Stimulated activated CD8-positive, alpha-beta memory T cell treated with anti-CD3 and anti-CD28 coated beads, Interleukin-12 subunit alpha, Interleukin-12 subunit beta, amount 100 ng/mL, for 1 hour (primary cell): ENCODE measurements around the gene FBXL17.

Experiments
- DNase-seq: peaks from one replicate; pipeline ENCODE4 v3.0.0-alpha.2; 2020; ENCODE audit warnings: low read depth

FBXL17 gene

GRCh38 chr5:107990881-107991810, 390.8 kb downstream of the FBXL17 start:
- no peak for DNase-seq

DNA sequence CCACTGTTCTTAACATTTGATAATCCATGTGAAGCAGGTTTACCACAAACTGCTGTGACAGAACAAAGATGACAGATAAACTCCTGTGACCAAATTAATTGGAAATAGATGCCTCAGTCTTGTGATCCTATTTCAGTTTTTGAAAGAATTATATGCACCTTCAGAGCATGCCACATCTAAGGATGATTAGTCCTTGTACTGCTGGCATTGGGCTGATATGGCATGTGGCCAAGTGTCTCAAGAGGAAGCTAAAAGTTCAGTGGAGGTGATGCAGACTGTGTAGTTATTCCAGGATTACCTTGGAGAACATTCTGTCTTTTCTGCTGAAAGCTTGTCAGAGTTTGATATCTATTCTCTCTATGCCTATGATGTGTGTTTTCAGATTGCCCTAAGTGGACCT, 396.8 kb downstream of the FBXL17 start:
- no peak for DNase-seq

- no peak for DNase-seq
These were observed 399.0 kb downstream of the FBXL17 start for GRCh38 chr5:107982703-107983425.

DNA sequence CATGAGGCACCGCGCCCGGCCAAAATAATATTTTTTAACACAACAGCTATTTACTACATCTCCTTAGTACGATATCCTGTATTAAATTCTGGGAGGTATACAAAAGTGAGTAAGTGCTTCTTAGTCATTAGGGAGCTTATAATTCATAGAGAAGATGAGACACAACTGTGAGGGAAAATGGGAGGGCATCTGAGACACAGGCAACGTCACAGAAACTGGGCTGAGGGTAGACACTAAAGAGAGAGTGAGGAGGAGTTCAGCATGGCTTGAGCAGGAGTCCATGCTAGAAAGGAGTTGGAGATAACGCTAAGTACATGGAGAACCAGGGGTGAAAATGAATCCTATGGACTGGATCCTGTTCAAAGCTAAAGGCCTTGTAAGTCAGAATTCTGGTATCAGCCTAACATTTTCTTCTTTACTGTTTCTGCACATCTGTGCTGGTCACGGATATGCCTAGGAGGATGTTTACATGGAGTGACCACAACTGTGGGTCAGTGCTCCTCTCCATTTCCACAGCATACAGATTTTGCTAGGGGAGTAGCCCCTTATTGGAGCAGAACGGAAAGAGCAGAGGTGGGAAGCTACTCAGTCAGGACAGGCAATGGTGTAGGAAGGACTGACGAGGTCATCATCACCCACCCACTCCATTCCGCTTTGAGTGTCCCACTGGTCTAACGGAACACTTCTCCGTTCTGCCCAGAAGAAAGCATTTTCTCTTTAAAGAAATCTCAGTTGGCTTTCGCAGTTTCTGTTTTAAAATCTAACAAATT, 400.8 kb downstream of the FBXL17 start:
- DNase-seq = no peak

- peak; percentile 5 for DNase-seq
These were observed 402.0 kb downstream of the FBXL17 start for GRCh38 chr5:107979900-107980299.

DNA sequence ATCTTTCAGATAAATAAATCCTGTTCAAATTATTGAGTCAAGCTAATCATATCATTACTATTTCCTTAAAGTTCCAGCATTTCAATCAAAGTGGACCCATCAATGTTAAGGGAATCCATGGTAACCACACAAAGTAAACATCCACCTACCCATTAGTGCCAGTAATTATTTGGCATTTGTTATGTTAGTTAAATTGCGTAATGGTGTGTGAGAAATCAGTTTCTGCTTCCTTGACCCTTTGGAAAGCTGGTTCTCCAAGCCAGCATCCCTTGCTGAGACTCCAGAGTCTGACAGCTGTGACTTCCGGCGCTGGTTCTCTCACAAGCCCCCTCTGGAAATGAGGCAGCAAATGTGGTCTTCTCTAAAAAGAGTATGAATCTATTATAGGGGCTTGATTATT, 402.6 kb downstream of the FBXL17 start:
- DNase-seq = no peak

DNA sequence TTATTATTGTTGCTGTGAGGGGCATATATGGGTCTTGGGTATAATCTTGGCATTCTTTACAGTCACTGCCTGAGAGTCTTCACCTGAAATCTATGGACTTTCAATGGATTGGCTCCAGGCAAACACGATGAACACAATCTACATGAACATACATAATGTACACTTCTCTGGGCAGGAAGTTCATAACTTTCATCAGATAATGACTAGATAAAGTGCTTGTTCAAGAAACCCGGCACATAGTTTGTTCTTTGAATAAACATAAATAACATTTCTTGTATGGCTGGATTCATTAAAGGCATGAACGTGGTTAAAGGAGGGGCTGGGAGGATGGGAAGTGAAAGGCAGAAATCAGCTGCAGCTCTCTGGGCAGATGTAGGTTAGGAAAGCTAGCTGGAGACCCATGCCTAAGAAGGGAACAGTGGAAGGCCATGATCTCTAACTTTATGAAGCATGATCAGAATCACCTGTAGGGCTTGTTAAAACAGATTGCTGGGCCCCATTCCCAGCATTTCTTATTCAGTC, 404.3 kb downstream of the FBXL17 start:
- no peak for DNase-seq

GRCh38 chr5:107975568-107975967, 406.3 kb downstream of the FBXL17 start:
- DNase-seq = no peak

GRCh38 chr5:107971846-107972245, 410.1 kb downstream of the FBXL17 start:
- no peak for DNase-seq

DNA sequence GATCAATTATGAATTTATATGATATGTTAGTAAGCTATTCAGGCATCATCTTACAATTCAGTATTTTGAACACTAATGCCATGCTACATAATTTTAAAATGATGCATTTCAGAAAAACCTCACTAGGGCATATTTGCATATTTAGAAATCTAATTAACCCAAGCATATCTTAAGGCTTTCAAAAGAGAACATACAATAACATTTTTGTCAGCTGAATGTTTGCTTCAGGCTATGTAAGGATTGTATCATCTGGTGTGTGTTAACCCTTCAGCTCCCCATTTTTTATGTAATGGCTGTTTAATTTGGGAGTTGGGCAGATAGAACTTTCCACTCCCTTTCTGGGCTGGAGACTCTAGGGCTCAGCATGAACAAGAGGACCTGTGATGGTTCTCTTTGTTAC, 412.1 kb downstream of the FBXL17 start:
- DNase-seq = no peak

DNA sequence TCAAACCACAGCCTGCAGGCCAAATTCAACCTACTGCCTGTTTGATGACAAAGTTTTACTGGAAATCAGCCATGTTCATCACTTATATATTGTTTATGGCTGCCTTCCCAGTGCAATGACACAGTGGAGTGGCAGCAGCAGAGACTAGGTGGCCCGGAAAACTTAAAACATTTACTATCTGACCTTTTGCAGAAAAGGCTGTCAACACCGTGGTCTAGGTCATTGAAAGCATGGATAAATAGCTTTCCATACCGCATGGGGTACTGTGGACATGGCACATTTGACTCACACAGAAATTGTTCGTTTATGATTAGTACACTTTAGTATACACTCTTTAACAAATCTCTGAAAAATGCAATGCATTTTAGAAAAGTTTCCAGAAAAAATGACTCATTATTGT, 412.9 kb downstream of the FBXL17 start:
- DNase-seq = no peak

- DNase-seq = no peak
These were observed 413.5 kb downstream of the FBXL17 start for GRCh38 chr5:107968406-107968843.

DNA sequence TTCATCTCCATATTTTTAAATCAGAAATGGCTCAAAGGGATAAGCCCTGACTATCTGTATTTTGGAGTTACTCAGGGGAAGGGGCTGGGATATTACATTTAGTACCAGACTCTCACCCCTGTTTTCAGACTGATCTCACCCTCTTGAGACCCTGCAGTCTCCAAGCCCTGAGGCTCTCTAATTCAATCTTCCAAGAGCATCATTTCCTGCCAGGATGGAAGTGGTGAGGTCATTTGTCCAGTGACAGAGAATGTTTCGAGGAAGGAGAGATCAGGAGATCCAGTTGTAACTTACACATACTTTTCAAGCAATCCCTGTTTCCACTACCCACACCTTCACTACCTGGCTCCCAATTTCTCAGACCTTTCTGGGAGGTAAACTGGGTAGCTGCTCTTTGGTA, 415.7 kb downstream of the FBXL17 start:
- DNase-seq = no peak

DNA sequence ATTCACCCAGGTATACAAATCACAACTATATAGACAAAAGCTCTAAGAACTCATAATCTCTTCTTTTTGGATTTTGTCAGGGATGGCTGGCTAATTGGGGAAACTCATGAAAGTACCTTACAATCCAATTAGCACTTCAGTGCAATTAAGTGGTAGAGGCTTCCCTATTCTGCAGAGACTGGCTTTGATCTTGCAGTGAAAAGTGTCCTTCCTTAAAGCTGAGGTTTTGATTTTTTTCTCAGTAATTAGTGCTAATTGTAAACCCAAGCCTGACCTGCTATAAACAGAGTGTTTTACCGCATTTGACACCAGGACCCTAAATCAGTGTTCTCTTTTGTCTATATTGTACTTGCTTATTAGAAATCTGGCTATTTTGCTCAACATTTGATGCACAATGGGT, 417.2 kb downstream of the FBXL17 start:
- no peak for DNase-seq

DNA sequence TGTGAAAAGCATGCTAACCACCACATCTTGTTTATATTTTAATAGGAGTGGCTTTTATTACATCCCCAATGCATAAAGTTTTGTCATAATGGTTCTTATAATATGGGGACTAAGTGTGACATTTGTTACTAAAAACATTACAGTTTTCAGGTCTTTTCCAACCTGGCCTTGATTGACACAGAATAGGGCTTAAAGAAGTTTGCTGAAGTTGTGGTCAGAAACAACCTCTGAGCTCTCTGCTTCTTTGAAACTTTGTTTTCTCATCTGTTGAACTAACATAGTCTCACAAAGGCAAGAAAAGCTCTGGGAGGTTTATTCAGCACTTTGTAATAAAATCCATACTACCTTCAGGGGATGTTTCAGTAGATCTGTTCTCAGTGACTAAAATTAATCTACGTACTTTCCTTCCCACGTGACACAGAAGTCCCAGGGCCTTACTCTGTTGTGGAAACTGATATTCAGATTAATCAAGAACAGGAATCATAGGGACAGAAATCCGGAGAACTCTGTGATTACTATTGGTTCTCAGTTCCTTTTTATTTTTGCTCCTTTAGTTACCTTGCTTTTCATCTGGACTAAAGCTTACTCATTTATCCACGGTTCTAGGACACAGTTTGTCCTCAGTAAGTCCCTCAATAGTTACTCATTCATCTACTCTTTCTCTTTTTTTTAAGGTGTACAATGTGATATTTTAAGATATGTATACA, 422.2 kb downstream of the FBXL17 start:
- DNase-seq = no peak

- no peak for DNase-seq
These were observed 423.0 kb downstream of the FBXL17 start for GRCh38 chr5:107958861-107959260.

- DNase-seq = no peak
These were observed 423.5 kb downstream of the FBXL17 start for GRCh38 chr5:107958432-107958831.

GRCh38 chr5:107957051-107957450, 424.8 kb downstream of the FBXL17 start:
- DNase-seq = no peak

DNA sequence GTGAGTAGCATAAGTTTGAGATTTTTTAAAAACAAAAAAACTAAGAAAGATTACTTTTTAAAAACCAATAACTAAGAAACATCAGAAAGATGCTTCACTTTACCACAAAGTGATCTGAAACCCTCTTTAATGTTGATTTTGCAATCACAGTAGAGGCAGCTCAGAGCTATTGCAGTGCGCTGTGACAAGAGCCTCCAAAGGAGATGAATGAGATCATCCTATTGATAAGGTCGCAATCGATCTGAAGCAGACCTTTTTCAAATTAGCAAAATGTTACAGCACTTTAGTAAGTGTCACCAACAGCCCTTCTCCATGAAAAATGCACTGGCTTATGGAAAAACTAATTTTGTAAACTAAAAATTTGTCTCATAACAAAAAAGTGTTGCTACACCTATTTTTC, 426.6 kb downstream of the FBXL17 start:
- DNase-seq = no peak

DNA sequence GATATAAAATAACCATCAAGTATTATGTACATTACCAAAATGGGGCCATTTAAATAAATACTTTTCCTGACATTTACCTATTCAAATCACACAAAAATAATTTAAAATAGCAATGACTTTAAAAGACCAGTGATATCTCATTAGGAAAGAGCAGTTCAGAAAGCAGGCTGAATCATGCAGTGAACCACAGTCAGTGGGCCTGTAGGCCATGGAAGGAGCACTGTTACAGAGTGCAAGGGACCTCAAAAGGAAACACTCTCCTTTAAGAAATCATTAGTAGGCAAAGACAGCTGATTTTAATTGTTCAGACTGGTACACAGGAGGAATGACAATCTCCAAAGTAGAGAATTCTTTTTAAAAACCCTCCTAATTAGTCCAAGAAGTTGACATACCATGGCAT, 427.6 kb downstream of the FBXL17 start:
- DNase-seq = no peak

DNA sequence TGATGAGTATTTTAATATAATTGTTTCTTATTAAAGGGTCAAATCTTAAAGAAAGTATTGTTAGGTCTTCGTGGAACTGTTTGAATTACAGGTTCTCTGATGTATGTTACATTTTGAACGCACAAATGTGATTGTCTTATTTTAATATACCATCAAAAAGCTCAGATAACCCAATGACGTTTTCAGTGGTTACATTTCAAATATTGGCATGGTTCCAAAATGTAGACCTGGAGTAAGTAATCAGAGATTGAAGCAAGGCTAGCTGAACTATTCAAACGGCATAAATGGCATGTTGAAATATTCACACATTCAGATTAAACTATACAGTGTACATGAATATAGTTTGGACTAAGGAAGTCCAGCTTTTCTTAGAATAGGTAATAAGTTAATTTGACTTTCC, 429.4 kb downstream of the FBXL17 start:
- no peak for DNase-seq

- DNase-seq = no peak
These were observed 430.6 kb downstream of the FBXL17 start for GRCh38 chr5:107951309-107951708.
